OCI-LY1 (cell line): ENCODE data around the gene TNFRSF14.
A peak's percentile ranks its signal among the peaks of the same experiment; 100 is the strongest.

Experiments
- CTCF ChIP-seq: fragments of 200-600 bp; sonication (generic), shearing (Covaris generic); IDR thresholded peaks from 2 replicates; pipeline ENCODE4 v1.5.1; 2017; ENCODE audit warnings: mild to moderate bottlenecking, antibody characterized with exemption, low read length, moderate library complexity, mixed read lengths
- EZH2 ChIP-seq: fragments of 200-600 bp; sonication (generic), shearing (Covaris generic); IDR thresholded peaks from 2 replicates; pipeline ENCODE4 v1.8.0; 2017; ENCODE audit warnings: borderline replicate concordance, mixed run types, mild to moderate bottlenecking, antibody characterized with exemption, low read length, moderate library complexity, mixed read lengths

DNA sequence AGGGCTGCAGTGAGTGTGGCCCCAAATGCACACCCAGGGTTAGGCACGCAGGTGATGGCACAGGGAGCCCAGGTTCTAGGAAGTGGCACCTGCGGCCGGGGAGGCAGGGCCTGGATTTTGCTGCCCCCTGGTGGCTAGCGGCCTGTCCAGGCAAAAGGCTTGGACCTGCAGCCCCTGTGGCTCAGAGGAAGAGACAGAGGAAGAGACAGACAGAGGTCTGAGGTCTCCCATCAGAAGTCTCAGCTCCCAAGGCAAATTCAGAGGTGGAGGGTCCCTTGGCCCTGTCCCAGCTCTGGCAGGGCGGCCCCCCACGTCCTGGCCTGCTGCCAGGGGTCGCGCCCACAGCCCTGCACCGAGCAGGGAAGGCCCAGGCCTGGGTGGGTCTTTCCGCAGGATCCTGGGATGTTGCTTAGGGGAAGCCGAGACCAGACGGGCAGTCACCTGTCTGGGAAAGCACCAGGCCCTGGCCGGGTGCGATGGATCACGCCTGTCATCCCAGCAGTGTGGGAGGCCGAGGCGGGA lies 8.0 kb upstream of the TNFRSF14 start:
- TF ChIP-seq EZH2 = no peak
- TF ChIP-seq CTCF = peak; percentile 90
